ENCODE data around the gene ADAM22.

DNA sequence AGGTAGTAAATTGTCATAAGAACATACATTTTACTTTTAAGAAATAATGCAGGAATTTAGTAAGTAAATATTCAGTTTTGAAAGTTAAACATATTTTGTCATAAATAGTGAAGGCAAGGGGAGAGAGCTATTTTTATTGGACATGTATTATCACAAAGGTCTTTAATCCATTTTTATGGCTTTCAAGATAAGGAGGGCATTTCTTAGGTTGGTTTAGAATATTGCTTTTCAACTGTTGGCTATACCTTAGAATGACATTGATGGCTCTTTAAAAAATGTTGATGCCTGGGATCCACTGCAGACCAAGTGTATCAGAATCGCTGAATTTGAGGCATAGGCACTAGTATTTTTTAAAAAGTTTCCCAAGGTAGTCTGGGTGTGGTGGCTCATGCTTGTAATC, 34.0 kb downstream of the ADAM22 start:
- TF ChIP-seq CTCF (IDR thresholded peaks at IDR 0.05; ENCODE audit: borderline replicate concordance, extremely low read depth, low read length, poor library complexity, severe bottlenecking), result no peak
- TF ChIP-seq EZH2 (IDR thresholded peaks at IDR 0.05; ENCODE audit: borderline replicate concordance, low read depth, low read length, severe bottlenecking), result no peak
